ENCODE data around the gene CPN2. TPM values are rescaled to one million over a fixed set of nuclear protein-coding genes. Genes with fewer than 3 reads are reported as not detected.

Gene CPN2
- total RNA-seq, 1 experiment from 2014 or later: not detected

- Mint-ChIP-seq H3K27ac (ENCODE audit: unreplicated experiment) (no peak overlapping the region), H3K9me3 (ENCODE audit: low read depth, unreplicated experiment) (no peaks in the 10 kb centered on the region), H3K4me3 (ENCODE audit: low read depth, unreplicated experiment) (no peak overlapping the region), H3K36me3 (ENCODE audit: insufficient read depth, unreplicated experiment) (no peaks in the 10 kb centered on the region), H3K4me1 (ENCODE audit: low read depth, unreplicated experiment) (peaks cover 3% of the 10 kb centered on the region), H3K27me3 (ENCODE audit: unreplicated experiment) (peaks cover 97% of the 10 kb centered on the region)
- DNase-seq: no peak
- CTCF ChIA-PET: interaction anchor here (0.6 kb wide), 1 partner anchor 464 kb away, joined by 4 read pairs; no protein-coding TSS in a partner anchor
- intact Hi-C loops (cut with micrococcal nuclease; ENCODE audit: unreplicated experiment): no loop called here
- TF ChIP-seq CTCF (IDR thresholded peaks at IDR 0.05; ENCODE audit: unreplicated experiment): no peak
- BruUV-seq (replicated peaks): no TSS peak
These were observed 23.8 kb upstream of the CPN2 start for GRCh38 chr3:194374935-194375334.

DNA sequence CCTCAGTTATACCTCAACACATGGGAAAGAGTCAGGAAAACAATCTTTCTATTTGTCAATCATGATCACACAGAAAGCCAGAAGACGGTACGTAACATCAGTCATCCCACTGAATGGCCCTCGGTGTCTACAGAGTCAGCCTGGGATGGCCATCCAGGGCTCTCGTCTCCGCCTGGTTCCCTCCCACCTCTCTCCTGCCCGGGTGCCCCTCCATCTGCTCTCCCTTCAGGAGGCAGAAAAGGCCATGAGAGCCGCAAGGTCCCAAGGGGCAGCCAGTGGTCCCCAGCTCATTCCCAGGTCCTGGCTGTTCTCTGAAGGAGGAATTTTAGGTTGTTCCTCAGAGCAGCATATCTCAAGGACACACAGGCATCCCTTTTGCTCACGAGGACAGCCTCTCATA lies 22.8 kb upstream of the CPN2 start:
- Mint-ChIP-seq H3K36me3 (ENCODE audit: insufficient read depth, unreplicated experiment) (no peaks in the 10 kb centered on the region), H3K27ac (ENCODE audit: unreplicated experiment) (no peak overlapping the region), H3K27me3 (ENCODE audit: unreplicated experiment) (peaks cover 97% of the 10 kb centered on the region), H3K4me1 (ENCODE audit: low read depth, unreplicated experiment) (peaks cover 12% of the 10 kb centered on the region), H3K4me3 (ENCODE audit: low read depth, unreplicated experiment) (no peak overlapping the region), H3K9me3 (ENCODE audit: low read depth, unreplicated experiment) (no peaks in the 10 kb centered on the region)
- CTCF ChIA-PET: no interaction called here
- TF ChIP-seq CTCF (IDR thresholded peaks at IDR 0.05; ENCODE audit: unreplicated experiment): no peak
- intact Hi-C loops (cut with micrococcal nuclease; ENCODE audit: unreplicated experiment): no loop called here
- no peak for DNase-seq
- no TSS peak for BruUV-seq (replicated peaks)

DNA sequence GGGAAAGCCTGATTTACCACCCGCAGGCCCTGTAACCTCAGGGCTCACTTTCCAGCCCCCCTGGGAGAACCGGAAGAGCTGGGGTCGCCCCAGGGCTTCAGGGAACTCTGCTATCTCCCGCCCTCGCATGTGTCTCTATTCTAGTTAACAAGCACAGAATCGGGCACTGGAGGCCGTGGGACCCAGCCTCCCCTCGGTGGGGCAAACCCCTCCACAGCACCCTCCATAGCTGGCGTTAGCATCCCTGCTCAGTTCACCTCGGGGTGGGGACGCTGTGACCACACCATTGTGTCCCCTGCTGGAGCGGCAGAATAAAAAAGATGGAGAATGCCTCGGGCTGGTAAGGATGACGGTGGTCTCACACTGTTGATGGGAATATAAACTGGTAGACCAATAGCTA lies 21.9 kb upstream of the CPN2 start:
- H3K4me3 Mint-ChIP-seq (ENCODE audit: low read depth, unreplicated experiment): no peak overlapping the region
- CTCF ChIA-PET: no interaction called here
- peaks cover 12% of the 10 kb centered on the region for H3K4me1 Mint-ChIP-seq (ENCODE audit: low read depth, unreplicated experiment)
- H3K27ac Mint-ChIP-seq (ENCODE audit: unreplicated experiment): no peak overlapping the region
- H3K9me3 Mint-ChIP-seq (ENCODE audit: low read depth, unreplicated experiment): no peaks in the 10 kb centered on the region
- no peaks in the 10 kb centered on the region for H3K36me3 Mint-ChIP-seq (ENCODE audit: insufficient read depth, unreplicated experiment)
- H3K27me3 Mint-ChIP-seq (ENCODE audit: unreplicated experiment): peaks cover 97% of the 10 kb centered on the region
- DNase-seq: no peak
- BruUV-seq (replicated peaks): no TSS peak
- no peak for TF ChIP-seq CTCF (IDR thresholded peaks at IDR 0.05; ENCODE audit: unreplicated experiment)
- intact Hi-C loops (cut with micrococcal nuclease; ENCODE audit: unreplicated experiment): no loop called here

- Mint-ChIP-seq H3K27ac (ENCODE audit: unreplicated experiment) (no peak overlapping the region), H3K27me3 (ENCODE audit: unreplicated experiment) (peaks cover 97% of the 10 kb centered on the region), H3K9me3 (ENCODE audit: low read depth, unreplicated experiment) (no peaks in the 10 kb centered on the region), H3K4me3 (ENCODE audit: low read depth, unreplicated experiment) (no peak overlapping the region), H3K36me3 (ENCODE audit: insufficient read depth, unreplicated experiment) (no peaks in the 10 kb centered on the region), H3K4me1 (ENCODE audit: low read depth, unreplicated experiment) (peaks cover 12% of the 10 kb centered on the region)
- intact Hi-C loops (cut with micrococcal nuclease; ENCODE audit: unreplicated experiment): no loop called here
- CTCF ChIA-PET: interaction anchor here (0.7 kb wide), 1 partner anchor 9 kb away, joined by 7 read pairs; no protein-coding TSS in a partner anchor
- DNase-seq: no peak
- TF ChIP-seq CTCF (IDR thresholded peaks at IDR 0.05; ENCODE audit: unreplicated experiment): no peak
- BruUV-seq (replicated peaks): no TSS peak
These were observed 19.6 kb upstream of the CPN2 start for GRCh38 chr3:194370753-194371152.

Data from Calu3 (cell line).